Measurements from ENCODE around the gene GRIK5.

Gene GRIK5

DNA sequence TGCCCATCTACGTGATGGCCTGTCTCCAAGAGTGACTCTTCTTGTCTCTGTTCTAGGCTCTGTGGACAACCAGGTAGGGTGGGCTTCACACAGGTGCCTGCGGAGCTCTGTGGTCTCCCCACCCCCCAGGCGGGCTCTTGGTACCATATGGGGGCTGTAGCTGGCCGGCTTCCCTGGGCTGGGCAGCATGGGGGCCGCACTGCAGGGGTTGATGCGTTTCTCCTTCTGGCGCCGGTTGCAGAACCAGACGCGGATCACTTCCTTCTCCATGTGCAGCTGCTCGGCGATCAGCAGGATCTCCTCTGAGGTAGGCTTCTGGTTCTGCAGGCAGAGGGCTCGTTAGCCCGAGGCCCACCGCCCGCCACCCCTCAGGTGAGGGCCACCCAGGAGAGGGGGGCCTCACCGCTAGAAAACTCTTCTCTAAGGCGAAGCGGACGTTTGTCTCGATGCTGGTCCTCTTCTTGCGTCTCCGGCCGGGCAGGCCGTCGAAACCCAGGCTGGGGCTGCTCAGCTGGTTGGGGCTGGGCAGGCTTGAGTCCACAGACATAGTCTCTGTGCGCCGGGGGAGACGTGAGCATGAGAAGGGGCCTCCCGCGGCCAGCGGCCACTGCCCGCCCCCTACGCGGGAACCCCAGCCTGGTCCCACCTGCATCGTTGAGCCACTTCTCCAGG lies 25.3 kb upstream of the GRIK5 start:
- DNase-seq (ENCODE audit: low read depth in 2 of 2): no peak

DNA sequence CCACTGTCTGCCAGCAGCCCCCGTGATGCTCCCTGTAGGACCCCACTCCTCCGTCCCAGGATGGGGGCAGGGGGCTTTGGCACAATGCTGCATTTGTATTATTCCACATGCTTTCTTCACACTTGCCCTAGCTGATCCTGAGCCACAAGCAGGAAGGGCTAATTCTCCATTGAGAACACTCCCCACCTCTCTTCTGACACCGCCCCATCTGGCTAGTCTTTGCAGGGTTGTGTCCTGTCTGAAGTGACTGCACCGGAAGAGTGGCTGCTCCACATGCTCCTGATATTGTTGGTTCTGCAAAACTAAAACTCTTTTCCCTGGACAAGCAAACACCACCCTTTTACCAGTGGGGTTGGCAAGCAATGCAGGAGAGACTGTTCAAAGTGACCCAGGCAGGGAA lies 23.9 kb upstream of the GRIK5 start:
- no peak for DNase-seq (ENCODE audit: low read depth in 2 of 2)

GRCh38 chr19:42093505-42093904 lies 23.5 kb upstream of the GRIK5 start:
- DNase-seq (ENCODE audit: low read depth in 2 of 2): no peak

DNA sequence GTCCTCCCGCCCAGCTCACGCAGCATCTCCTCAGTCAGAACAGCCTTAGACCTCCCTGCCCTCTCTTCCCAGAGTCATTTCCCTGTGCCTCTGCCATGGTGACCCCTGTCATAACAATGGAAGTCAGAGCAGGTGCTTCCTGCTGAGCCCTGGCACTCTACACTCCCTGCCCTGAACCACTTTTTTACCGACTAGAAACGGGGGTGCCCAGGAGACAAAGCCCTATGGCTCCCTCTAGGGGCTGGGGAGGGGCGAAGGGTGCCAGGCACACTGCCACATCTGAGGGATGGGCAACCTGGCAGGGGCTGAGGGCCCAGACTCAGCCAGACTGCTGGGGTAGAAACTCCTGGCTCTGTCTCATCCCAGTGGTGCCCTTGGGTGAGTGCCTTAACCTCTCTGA lies 22.3 kb upstream of the GRIK5 start:
- DNase-seq (ENCODE audit: low read depth in 2 of 2): no peak

DNA sequence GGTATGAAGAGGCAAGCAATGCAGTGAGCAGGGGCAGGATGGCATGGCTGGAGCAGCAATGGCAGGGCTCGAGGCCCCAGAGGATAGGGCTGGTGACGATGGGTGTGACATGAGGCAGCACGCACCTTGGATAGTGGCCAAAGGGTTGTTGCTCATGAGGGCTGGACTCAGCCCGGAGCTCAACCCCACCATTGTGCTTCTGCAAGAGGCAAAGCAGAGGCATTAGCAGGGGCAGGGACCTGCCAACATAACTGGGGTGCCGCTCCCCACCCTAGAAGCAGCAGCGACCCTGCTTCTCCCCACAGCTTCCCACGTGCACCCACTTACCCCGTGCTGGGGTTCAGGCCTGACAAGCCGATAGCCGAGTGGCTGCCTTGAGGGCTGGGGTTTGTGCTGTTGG lies 21.7 kb upstream of the GRIK5 start:
- DNase-seq (ENCODE audit: low read depth in 2 of 2): no peak

DNA sequence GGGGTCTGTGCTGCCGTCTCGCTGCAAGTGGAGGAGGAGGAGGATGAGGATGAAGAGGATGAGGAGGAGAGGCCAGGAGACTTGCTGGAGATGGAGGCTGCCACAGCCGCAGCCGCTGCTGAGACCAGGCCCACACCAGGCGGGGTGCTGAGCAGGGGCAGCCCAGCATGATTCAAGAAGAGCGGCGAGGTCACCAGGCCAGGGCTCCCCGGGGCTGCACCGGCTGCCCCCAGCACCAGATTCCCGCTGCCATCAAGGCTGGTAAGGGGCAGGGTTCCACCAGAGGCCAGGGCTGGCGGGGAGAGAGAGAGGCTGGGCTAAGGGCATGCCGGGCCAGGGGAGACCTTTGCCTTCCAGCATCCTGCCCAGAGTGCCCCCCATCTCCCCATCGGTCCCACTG lies 21.3 kb upstream of the GRIK5 start:
- DNase-seq (ENCODE audit: low read depth in 2 of 2): no peak

GRCh38 chr19:42090672-42091071 lies 20.7 kb upstream of the GRIK5 start:
- DNase-seq (ENCODE audit: low read depth in 2 of 2): no peak

DNA sequence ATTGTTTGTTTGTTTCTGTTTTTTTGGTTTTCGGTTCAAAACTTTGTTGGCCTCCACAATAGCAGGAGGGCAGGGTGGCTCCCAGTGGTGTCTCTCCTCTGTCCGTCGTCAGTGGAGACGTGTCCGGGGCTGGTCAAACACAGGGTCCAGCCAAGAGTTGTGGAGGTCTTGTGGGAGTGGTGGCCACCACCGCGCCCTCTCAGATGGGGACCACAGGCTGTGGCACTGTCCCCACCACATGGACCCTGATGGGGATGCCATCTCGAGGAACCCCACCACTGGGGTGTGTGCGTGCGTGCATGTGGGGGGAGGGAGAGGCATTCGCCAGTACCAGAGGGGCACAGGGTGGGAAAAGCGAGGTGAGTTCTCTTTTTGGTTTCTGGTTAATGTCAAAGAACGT lies 19.8 kb upstream of the GRIK5 start:
- no peak for DNase-seq (ENCODE audit: low read depth in 2 of 2)

- no peak for DNase-seq (ENCODE audit: low read depth in 2 of 2)
These were observed 19.3 kb upstream of the GRIK5 start for GRCh38 chr19:42089191-42089750.

DNA sequence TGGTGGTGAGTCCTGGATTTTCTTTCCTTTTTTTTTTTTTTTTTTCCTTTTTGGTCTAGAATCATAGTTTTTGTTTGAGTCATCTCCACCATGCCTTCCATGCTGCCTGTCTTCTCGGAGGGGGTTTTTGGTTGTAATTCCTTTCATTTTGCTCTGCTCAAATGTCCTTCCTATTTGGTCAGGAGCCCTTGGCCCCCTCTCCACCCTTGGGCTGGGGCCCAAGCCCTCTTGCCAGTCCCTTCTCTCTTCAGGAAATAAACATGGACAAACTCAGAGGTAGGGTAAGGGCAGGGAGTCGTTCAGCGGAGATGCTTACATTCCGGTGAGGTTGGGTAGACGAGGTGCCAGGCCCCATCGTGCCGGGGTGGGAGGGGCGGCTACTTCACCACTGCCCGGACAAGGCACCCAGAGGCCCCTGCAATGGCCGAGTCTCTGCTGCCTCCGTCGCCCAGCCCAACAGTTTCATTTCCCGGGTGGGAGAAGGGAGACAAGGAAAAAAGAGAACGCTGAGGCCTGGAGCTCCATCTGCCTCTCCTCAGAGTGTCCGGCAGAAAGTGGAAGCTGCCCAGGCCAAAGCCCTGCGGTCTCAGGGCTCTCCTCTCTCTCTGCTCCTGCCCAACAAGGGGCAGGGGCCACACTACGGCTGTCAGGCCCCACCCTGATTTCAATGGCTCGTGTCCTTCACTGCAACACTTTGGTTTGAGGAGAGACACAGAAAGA lies 18.6 kb upstream of the GRIK5 start:
- DNase-seq (ENCODE audit: low read depth in 2 of 2): no peak

DNA sequence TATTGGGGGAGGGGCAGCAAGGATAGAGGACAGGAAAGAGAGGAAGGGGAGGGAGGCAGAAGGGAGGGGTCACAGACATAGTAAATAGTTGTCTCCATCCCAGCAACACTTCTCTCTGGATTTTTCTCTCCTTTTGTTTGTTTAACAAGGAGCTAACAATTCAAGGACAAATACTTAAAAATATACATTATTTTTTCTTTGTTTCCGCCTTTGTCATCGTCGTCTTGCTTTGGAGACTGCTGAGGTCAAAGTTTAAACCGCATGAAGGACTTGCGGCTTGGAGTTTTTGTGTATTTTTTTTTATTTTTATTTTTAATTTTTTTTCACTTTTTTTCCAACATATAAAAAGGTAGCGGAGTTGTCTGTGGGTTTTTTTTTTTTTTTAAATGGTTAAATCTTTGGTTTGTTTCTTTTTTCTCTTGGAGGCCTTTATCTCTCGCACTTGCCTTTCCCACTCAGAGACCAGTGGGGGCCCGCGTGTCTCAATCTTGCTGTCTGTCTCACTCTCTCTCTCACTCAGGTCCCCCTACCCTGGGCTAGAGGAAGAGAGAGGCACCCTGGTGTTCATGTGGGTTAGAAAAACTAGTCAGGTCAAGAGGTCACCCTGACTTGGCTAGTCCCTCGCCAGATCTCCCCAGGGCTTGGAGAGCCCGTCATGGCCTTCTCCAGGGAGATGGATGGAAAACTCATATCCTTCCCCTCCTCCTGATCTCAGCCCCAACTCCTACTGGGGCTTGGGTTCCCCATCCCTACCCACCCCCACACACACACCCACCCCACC lies 17.0 kb upstream of the GRIK5 start:
- no peak for DNase-seq (ENCODE audit: low read depth in 2 of 2)

- DNase-seq (ENCODE audit: low read depth in 2 of 2): no peak
These were observed 16.3 kb upstream of the GRIK5 start for GRCh38 chr19:42086188-42086736.

DNA sequence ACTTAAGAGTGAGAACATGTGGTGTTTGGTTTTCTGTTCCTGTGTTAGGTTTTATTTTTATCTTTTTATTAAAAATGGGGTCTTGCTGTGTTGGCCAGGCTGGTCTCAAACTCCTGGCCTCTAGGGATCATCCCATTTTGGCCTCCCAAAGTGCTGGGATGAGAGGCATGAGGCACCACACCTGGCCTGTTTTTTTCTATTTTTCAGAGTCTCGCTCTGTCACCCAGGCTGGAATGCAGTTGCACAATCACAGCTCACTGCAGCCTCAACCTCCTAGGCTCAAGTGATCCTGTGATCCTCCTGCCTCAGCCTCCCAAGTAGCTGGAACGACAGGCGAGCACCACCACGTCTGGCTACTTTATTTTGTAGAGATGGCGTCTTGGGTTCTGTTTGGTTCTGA lies 13.5 kb upstream of the GRIK5 start:
- no peak for DNase-seq (ENCODE audit: low read depth in 2 of 2)

DNA sequence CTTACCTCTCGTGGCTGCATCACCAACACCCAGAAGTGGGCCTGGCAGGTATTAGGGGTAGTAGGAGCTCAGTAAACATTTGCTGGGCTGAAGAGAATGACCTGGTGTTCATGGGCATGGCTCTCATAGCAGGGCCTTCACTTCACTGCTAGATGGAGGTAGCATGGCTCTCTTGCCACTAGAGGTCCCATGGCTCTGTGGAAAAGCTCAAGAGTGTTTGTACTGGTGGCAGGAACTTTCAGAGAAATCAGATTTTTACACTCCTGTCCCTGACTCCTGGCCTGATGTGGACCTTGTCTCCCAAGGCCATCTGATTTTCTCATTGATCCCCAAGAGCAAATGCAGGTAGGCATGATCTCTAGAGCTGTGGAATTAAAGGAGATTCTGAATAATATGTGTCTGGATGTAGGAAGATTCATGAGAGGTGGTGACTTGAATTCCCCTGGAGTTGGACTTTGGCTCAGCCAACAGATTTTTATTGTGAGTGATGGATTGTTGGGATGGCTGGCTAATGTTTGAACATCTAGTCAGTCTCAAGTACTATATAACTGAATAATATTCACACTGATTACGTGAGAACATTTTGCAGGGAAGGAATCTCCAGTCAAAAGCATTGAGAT lies 11.7 kb upstream of the GRIK5 start:
- no peak for DNase-seq (ENCODE audit: low read depth in 2 of 2)

- no peak for DNase-seq (ENCODE audit: low read depth in 2 of 2)
These were observed 10.9 kb upstream of the GRIK5 start for GRCh38 chr19:42080764-42081375.

DNA sequence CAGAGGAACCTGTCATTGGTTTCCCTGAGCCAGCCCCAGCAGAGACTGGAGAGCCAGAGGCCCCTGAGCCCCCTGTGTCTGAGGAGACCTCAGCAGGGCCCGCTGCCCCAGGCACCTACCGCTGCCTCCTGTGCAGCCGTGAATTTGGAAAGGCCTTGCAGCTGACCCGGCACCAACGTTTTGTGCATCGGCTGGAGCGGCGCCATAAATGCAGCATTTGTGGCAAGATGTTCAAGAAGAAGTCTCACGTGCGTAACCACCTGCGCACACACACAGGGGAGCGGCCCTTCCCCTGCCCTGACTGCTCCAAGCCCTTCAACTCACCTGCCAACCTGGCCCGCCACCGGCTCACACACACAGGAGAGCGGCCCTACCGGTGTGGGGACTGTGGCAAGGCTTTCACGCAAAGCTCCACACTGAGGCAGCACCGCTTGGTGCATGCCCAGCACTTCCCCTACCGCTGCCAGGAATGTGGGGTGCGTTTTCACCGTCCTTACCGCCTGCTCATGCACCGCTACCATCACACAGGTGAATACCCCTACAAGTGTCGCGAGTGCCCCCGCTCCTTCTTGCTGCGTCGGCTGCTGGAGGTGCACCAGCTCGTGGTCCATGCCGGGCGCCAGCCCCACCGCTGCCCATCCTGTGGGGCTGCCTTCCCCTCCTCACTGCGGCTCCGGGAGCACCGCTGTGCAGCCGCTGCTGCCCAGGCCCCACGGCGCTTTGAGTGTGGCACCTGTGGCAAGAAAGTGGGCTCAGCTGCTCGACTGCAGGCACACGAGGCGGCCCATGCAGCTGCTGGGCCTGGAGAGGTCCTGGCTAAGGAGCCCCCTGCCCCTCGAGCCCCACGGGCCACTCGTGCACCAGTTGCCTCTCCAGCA lies 10.1 kb upstream of the GRIK5 start:
- DNase-seq (ENCODE audit: low read depth in 2 of 2): no peak

GRCh38 chr19:42079276-42079669 lies 9.3 kb upstream of the GRIK5 start:
- DNase-seq (ENCODE audit: low read depth in 2 of 2): no peak

DNA sequence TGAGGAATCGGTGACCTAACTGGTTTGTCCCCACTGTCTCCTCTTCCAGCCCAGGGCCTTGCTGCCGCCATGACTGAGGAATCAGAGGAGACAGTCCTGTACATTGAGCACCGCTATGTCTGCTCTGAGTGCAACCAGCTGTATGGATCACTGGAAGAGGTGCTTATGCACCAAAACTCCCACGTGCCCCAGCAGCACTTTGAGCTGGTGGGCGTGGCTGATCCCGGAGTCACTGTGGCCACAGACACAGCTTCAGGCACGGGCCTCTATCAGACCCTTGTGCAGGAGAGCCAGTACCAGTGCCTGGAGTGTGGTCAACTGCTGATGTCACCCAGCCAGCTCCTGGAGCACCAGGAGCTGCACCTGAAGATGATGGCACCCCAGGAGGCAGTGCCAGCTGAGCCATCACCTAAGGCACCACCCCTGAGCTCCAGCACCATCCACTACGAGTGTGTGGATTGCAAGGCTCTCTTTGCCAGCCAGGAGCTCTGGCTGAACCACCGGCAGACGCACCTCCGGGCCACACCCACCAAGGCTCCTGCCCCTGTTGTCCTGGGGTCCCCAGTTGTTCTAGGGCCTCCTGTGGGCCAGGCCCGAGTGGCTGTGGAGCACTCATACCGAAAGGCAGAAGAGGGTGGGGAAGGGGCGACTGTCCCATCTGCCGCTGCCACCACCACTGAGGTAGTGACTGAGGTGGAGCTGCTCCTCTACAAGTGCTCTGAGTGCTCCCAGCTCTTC lies 8.7 kb upstream of the GRIK5 start:
- no peak for DNase-seq (ENCODE audit: low read depth in 2 of 2)

DNA sequence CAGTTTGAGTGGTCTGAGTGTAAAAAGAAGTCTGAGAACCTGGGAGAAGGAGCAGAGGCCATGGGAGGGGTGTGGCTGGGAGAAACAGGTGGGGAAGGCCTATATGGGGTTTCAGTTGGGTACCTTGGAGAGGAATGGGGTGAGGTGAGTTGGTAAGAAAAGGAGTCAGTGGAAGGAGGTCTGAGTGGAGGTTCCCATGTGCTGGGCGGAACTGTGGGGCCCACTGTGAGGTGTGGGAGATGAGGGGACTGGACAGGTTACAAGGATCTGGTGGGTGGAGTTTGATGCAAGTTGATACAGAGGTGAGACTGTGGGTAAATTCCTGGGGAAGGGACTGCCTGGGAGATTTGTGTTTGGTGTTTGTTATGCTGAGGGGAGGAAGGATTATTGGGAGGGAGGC lies 8.1 kb upstream of the GRIK5 start:
- DNase-seq (ENCODE audit: low read depth in 2 of 2): no peak

All from activated CD8-positive, alpha-beta memory T cell treated with anti-CD3 and anti-CD28 coated beads for 4 hours (primary cell).